ENCODE measurements around the gene ZFP36L2.

DNA sequence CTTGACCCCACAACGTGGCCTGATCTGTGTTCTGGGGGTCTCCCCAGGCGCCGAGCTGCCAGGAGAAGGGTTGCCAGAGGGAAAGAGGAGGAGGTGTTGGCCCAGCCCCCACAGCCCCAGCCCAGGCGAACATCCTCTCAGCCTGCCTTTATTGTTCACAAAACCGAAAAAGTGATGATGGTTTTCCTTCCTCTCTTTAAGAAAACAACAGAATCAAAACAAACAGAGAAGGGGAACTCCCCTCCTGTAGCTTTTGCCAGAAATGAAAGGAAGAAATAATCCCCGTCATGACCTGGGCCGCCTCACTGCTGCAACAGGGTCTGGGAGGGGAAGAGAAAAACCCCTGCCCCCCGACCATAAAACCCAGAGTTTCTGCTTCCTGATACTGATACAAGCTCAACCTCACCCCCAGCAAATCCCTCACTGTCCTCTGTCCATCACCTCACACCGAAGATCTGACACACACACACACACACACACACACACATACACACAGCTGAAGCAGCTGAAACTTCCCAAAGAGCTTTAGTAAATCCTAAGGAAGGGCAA is 52.0 kb downstream of the ZFP36L2 start:
- TF ChIP-seq POLR2A (IDR thresholded peaks at IDR 0.05; ENCODE audit: low read depth, low read length), result no peak
- TF ChIP-seq POLR2AphosphoS5 (IDR thresholded peaks at IDR 0.05; ENCODE audit: low read depth, low read length), result no peak

All from GM12892 (cell line).